ENCODE results near the gene USH1G.

DNA sequence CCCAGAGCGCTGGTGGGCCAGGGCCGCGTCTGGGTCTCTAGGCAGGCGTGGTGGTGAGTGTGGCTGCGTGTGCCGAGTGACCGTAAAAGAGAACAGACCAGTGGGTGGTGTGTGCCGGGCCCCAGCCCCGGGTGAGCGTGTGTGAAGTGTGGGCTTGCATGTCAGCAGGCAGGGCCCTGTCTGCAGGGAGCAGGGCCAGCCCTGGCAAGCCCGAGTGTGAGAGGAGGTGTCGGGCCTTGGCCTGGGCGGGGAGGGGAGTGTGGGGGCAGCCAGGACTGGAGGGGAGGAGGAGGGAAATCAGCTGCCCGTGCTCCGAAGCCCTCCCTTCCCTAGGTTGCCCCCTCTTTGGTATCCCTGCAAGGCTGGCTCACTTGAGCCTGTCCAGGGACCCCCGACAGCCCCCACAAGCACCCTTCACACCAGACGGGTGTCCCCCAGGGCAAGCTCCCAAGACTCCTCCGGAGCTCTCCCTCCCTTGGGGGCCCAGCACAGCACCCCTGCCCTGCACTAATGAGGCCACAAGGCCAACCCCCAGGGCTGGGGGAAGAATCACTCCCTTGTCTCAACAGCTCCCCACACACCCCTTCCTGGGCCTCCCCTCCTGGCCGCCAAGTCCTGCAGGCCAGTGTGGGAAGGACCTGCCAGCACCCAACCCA lies 1.9 kb downstream of the USH1G start:
- TF ChIP-seq, protein P1, sequence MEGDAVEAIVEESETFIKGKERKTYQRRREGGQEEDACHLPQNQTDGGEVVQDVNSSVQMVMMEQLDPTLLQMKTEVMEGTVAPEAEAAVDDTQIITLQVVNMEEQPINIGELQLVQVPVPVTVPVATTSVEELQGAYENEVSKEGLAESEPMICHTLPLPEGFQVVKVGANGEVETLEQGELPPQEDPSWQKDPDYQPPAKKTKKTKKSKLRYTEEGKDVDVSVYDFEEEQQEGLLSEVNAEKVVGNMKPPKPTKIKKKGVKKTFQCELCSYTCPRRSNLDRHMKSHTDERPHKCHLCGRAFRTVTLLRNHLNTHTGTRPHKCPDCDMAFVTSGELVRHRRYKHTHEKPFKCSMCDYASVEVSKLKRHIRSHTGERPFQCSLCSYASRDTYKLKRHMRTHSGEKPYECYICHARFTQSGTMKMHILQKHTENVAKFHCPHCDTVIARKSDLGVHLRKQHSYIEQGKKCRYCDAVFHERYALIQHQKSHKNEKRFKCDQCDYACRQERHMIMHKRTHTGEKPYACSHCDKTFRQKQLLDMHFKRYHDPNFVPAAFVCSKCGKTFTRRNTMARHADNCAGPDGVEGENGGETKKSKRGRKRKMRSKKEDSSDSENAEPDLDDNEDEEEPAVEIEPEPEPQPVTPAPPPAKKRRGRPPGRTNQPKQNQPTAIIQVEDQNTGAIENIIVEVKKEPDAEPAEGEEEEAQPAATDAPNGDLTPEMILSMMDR (IDR thresholded peaks at IDR 0.05) = no peak
- TF ChIP-seq POLR2A (IDR thresholded peaks at IDR 0.05) = no peak

Data from adrenal gland (tissue), 5 donors.